ENCODE measurements around the gene GID8. TPM values are rescaled to one million over a fixed set of nuclear protein-coding genes. Genes with fewer than 3 reads are reported as not detected.

GID8 gene
- total RNA-seq, 1 donor from 2014 or later: 35.8 TPM

DNA sequence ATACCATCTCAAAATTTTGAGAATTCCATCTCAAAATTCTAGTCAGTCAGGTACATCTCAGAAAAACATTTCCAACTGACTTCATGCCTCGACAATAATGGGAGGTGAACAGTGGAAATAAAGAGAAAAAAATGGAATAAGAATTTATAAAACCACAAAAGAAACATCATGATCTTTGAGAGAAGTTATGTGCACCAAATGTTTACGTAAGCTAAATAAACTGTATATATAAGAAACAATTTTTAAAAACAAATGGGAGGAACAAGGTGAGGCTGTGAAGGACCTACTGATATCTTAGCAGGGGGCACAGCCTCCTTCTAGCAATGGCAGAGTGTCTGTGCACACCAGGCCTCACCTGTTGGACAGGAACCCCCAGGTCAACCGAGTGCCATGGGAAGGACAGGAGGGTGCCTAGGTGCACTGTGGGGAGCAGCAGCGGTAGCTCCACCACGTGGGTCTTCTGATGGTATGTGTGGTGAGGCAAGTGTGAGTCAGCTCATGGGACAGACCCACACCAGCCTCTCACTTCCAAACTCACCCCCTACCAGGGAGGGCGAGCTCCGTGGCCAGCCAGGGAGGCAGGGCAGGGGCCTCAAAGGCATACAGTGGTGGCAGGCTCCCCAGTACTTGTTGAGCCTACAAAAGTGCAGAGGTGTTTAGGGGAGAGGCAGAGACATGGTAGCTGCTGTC lies 34.9 kb upstream of the GID8 start:
- Mint-ChIP-seq H3K36me3 (ENCODE audit: unreplicated experiment) (peaks cover 49% of the 10 kb centered on the region), H3K27me3 (ENCODE audit: unreplicated experiment) (no peaks in the 10 kb centered on the region), H3K4me1 (ENCODE audit: unreplicated experiment) (peaks cover 16% of the 10 kb centered on the region), H3K4me3 (ENCODE audit: unreplicated experiment) (no peak overlapping the region), H3K27ac (ENCODE audit: unreplicated experiment) (no peak overlapping the region), H3K9me3 (ENCODE audit: unreplicated experiment) (no peaks in the 10 kb centered on the region)
- TF ChIP-seq, protein P1, sequence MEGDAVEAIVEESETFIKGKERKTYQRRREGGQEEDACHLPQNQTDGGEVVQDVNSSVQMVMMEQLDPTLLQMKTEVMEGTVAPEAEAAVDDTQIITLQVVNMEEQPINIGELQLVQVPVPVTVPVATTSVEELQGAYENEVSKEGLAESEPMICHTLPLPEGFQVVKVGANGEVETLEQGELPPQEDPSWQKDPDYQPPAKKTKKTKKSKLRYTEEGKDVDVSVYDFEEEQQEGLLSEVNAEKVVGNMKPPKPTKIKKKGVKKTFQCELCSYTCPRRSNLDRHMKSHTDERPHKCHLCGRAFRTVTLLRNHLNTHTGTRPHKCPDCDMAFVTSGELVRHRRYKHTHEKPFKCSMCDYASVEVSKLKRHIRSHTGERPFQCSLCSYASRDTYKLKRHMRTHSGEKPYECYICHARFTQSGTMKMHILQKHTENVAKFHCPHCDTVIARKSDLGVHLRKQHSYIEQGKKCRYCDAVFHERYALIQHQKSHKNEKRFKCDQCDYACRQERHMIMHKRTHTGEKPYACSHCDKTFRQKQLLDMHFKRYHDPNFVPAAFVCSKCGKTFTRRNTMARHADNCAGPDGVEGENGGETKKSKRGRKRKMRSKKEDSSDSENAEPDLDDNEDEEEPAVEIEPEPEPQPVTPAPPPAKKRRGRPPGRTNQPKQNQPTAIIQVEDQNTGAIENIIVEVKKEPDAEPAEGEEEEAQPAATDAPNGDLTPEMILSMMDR (IDR thresholded peaks at IDR 0.05): no peak
- no peak for DNase-seq (ENCODE audit: extremely low spot score, unreplicated experiment)

DNA sequence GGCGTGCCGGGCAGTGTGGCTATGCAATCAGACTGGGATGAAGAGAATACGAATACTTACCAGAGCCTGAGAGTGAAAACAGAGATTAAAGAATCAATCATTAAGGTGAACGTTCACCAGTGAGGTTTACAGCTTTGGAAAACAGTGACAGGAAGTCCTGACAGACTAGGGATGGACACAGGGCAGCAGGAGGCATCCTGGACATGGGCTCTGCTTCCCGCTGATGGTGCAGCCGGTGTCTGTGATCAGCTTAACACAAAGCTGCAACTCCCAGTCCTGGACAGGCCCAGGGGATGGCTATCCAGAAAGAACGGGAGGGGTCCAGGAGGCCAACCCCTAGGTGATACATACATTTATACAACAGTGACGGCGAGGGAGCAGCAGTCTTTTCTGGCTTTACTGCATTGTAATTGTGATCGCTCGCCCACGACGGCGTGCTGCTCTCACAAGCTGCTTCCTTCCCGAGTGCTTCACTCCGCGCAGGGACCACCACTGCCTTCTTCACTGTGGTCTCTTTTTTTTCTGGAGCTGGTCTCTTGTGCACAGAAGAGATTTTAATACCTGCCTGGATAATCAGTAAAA lies 32.3 kb upstream of the GID8 start:
- H3K27ac Mint-ChIP-seq (ENCODE audit: unreplicated experiment): no peak overlapping the region
- peaks cover 73% of the 10 kb centered on the region for H3K36me3 Mint-ChIP-seq (ENCODE audit: unreplicated experiment)
- DNase-seq (ENCODE audit: extremely low spot score, unreplicated experiment): no peak
- TF ChIP-seq, protein P1 (IDR thresholded peaks at IDR 0.05): no peak
- no peak overlapping the region for H3K4me3 Mint-ChIP-seq (ENCODE audit: unreplicated experiment)
- H3K9me3 Mint-ChIP-seq (ENCODE audit: unreplicated experiment): no peaks in the 10 kb centered on the region
- peaks cover 11% of the 10 kb centered on the region for H3K4me1 Mint-ChIP-seq (ENCODE audit: unreplicated experiment)
- H3K27me3 Mint-ChIP-seq (ENCODE audit: unreplicated experiment): no peaks in the 10 kb centered on the region

DNA sequence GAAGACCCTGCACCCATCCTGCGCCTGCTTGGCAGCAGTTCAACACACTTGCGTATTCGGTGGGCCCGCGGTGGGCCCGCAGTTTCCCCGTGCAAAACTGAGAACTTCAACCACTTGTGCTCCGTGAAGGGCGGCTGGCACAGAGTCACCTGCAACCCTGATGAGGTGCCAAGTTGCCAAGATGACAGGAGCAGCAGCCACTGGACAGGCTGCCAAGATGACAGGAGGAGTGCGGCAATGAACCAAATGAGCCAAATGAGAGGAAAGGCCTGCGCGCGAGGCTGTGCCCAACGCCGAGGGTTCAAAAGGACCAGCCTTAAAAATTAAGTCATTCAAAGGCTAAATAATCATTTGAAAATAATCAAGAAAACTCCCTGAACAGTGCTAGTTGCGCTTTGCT lies 31.7 kb upstream of the GID8 start:
- Mint-ChIP-seq H3K4me1 (ENCODE audit: unreplicated experiment) (peaks cover 10% of the 10 kb centered on the region), H3K4me3 (ENCODE audit: unreplicated experiment) (no peak overlapping the region), H3K27ac (ENCODE audit: unreplicated experiment) (no peak overlapping the region), H3K36me3 (ENCODE audit: unreplicated experiment) (peaks cover 79% of the 10 kb centered on the region), H3K27me3 (ENCODE audit: unreplicated experiment) (no peaks in the 10 kb centered on the region), H3K9me3 (ENCODE audit: unreplicated experiment) (no peaks in the 10 kb centered on the region)
- TF ChIP-seq, protein P1 (IDR thresholded peaks at IDR 0.05): no peak
- DNase-seq (ENCODE audit: extremely low spot score, unreplicated experiment): no peak

DNA sequence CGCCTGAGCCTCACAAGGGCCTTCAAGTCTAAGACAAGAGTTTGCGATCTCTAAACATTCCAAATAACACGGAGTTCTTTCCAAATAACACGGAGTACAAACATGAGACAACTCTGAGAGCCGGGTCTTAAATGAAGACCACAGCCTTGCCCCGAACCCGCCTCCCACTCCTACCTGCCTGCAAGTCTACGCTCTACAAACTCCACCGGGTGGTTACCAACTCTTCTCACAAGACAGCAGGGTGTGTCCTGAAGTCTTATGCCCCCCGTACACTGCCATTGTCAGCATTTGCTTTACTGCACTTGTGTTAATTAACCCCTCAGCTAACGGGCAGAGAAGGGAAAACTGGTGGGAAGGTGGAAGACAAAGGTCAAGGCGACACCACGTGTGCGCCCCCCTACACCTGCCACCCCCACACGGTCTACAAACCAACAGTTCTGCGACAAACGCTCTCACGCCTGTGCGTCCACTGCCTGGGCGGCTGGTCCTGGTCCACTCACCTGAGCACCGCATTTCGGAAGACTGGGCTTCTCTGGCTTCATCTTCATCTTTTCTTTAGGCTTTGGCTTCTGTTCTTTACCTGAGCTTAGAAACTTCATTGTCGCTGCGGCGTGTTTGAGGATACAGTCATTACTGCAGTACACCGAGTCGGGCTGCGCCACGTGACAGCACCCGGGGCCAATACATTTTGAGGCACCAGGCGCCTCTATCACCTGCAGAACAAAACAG lies 31.1 kb upstream of the GID8 start:
- Mint-ChIP-seq H3K4me1 (ENCODE audit: unreplicated experiment) (peaks cover 10% of the 10 kb centered on the region), H3K27me3 (ENCODE audit: unreplicated experiment) (no peaks in the 10 kb centered on the region), H3K9me3 (ENCODE audit: unreplicated experiment) (no peaks in the 10 kb centered on the region), H3K4me3 (ENCODE audit: unreplicated experiment) (no peak overlapping the region), H3K36me3 (ENCODE audit: unreplicated experiment) (peaks cover 84% of the 10 kb centered on the region), H3K27ac (ENCODE audit: unreplicated experiment) (no peak overlapping the region)
- DNase-seq (ENCODE audit: extremely low spot score, unreplicated experiment): no peak
- TF ChIP-seq, protein P1 (IDR thresholded peaks at IDR 0.05): no peak

Data from osteocyte (in vitro differentiated cells).